Gastroesophageal sphincter (tissue), 3 donors: Measurements from ENCODE around the gene SRRM1.

Source experiments
- POLR2A ChIP-seq, 2 donors: fragments of 450-650 bp; IDR thresholded peaks; one replicate each; pipeline ENCODE4 v1.6.1; 2017; ENCODE audit warnings: antibody characterized with exemption in 2 of 2, mild to moderate bottlenecking in 2 of 2, moderate library complexity in 1 of 2
- POLR2AphosphoS5 ChIP-seq: sonication (generic); formaldehyde crosslinking; IDR thresholded peaks from one replicate; pipeline ENCODE4 v1.6.1; 2017; ENCODE audit warnings: antibody characterized with exemption
- TF ChIP-seq, protein P1 (sequence below), 4 experiments: fragments of 200-600 bp in 2 of 4; fragments of 450-650 bp in 2 of 4; sonication (generic) in 1 of 4; IDR thresholded peaks; one replicate each; pipeline ENCODE4 v1.5.1; 2017 to 2019; ENCODE audit warnings: antibody characterized with exemption in 4 of 4, mild to moderate bottlenecking in 2 of 4, moderate library complexity in 2 of 4

DNA sequence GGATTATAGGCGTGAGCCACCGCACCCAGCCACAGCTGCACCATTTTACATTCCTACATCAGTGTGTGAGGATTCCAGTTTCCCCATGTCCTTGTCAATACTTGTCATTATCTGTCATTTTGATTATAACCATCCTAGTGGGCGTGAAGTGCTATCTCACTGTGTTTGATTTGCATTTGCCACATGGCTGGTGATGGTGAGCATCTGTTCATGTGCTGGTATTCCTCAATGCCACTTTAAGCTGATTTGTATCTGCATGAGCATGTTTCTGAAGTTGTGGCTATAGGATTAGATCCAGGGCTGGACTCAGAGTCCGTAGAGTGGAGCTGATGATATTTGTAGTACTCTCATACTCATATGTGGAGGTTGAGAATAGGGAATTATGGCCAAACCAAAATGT, 36.6 kb downstream of the SRRM1 start:
- TF ChIP-seq, protein P1, sequence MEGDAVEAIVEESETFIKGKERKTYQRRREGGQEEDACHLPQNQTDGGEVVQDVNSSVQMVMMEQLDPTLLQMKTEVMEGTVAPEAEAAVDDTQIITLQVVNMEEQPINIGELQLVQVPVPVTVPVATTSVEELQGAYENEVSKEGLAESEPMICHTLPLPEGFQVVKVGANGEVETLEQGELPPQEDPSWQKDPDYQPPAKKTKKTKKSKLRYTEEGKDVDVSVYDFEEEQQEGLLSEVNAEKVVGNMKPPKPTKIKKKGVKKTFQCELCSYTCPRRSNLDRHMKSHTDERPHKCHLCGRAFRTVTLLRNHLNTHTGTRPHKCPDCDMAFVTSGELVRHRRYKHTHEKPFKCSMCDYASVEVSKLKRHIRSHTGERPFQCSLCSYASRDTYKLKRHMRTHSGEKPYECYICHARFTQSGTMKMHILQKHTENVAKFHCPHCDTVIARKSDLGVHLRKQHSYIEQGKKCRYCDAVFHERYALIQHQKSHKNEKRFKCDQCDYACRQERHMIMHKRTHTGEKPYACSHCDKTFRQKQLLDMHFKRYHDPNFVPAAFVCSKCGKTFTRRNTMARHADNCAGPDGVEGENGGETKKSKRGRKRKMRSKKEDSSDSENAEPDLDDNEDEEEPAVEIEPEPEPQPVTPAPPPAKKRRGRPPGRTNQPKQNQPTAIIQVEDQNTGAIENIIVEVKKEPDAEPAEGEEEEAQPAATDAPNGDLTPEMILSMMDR (IDR thresholded peaks at IDR 0.05): no peak
- TF ChIP-seq POLR2A (IDR thresholded peaks at IDR 0.05) (no peak), POLR2AphosphoS5 (no peak)
